H1 (cell line): ENCODE results near the gene DYSF. TPM values are rescaled to one million over a fixed set of nuclear protein-coding genes. Genes with fewer than 3 reads are reported as not detected.

Source experiments
- CTCF ChIA-PET: fragments of 300-600 bp; sonication (Branson Sonifier 250); formaldehyde crosslinking; loops from one replicate; lab custom pipeline; 2021; ENCODE audit not compliant: partially characterized antibody; lab: Charles Lee
- POLR2A ChIA-PET: fragments of 300-600 bp; sonication (Branson Sonifier 250); formaldehyde crosslinking; loops from one replicate; lab custom pipeline; 2021; ENCODE audit warnings: inconsistent platforms; ENCODE audit not compliant: partially characterized antibody; lab: Charles Lee
- DNase-seq, 2 experiments: peaks; one replicate each; pipeline versions ENCODE4 v3.0.0 to v3.0.0-alpha.2; 2010 to 2022; ENCODE audit warnings: low spot score in 2 of 2, low read depth in 1 of 2, mixed read lengths in 1 of 2
- FAIRE-seq: peaks from 2 replicates; lab custom pipeline; 2011; peaks lifted over from hg19 to GRCh38; lab: Jason Lieb, UNC
- H2AFZ ChIP-seq: 2 replicates; pipeline ENCODE4 v1.8.1; 2012; ENCODE audit warnings: low read length, inconsistent platforms
- H2AK5ac ChIP-seq: 2 replicates; pipeline ENCODE4 v1.6.1; 2013; ENCODE audit warnings: low read depth, low read length
- H2BK120ac ChIP-seq: replicated peaks from 2 replicates; pipeline ENCODE3; 2013; ENCODE audit warnings: low read depth, low read length, inconsistent platforms
- H2BK12ac ChIP-seq: 2 replicates; pipeline ENCODE4 v1.6.1; 2013; ENCODE audit warnings: low read depth, low read length
- H2BK15ac ChIP-seq: 2 replicates; pipeline ENCODE4 v1.6.1; 2013; ENCODE audit warnings: low read length
- H2BK20ac ChIP-seq: 2 replicates; pipeline ENCODE4 v1.6.1; 2013; ENCODE audit warnings: low read length
- H2BK5ac ChIP-seq: 2 replicates; pipeline ENCODE4 v1.6.1; 2013; ENCODE audit warnings: low read depth, low read length
- H3K14ac ChIP-seq: 2 replicates; pipeline ENCODE4 v1.6.1; 2013; ENCODE audit warnings: inconsistent platforms; ENCODE audit not compliant: insufficient read length
- H3K18ac ChIP-seq: 2 replicates; pipeline ENCODE4 v1.6.1; 2013; ENCODE audit warnings: low read length; ENCODE audit errors: extremely low read depth
- H3K23ac ChIP-seq: 2 replicates; pipeline ENCODE4 v1.6.1; 2013; ENCODE audit warnings: inconsistent platforms; ENCODE audit not compliant: insufficient read length
- H3K23me2 ChIP-seq: 2 replicates; pipeline ENCODE4 v1.6.1; 2013; ENCODE audit warnings: low read depth, low read length
- H3K27ac ChIP-seq: 2 replicates; pipeline ENCODE4 v1.6.1; 2011; ENCODE audit warnings: low read depth, low read length, inconsistent platforms
- H3K27me3 ChIP-seq, 4 experiments: replicated peaks in 1 of 4; 1 replicate in 1 of 4; 2 replicates in 3 of 4; pipeline versions ENCODE4 v1.6.1 to v1.8.1; 2011 to 2013; ENCODE audit warnings: low read length in 3 of 4, mild to moderate bottlenecking in 3 of 4, inconsistent platforms in 2 of 4, mixed read lengths in 2 of 4, moderate library complexity in 1 of 4; ENCODE audit not compliant: control insufficient read depth in 3 of 4, insufficient read depth in 3 of 4; ENCODE audit errors: extremely low read depth in 1 of 4
- H3K36me3 ChIP-seq, 4 experiments: 2 replicates each; pipeline versions ENCODE4 v1.6.1 to v1.8.1; 2011 to 2013; ENCODE audit warnings: mild to moderate bottlenecking in 4 of 4, low read length in 3 of 4, moderate library complexity in 2 of 4, control low read depth in 1 of 4, inconsistent platforms in 1 of 4; ENCODE audit not compliant: insufficient read depth in 4 of 4, control insufficient read depth in 2 of 4
- H3K4ac ChIP-seq: replicated peaks from 2 replicates; pipeline ENCODE3; 2013; ENCODE audit warnings: low read length, low read depth, mixed read lengths, inconsistent platforms; ENCODE audit not compliant: insufficient read length
- H3K4me1 ChIP-seq, 4 experiments: replicated peaks in 1 of 4; 1 replicate in 1 of 4; 2 replicates in 3 of 4; pipeline versions ENCODE4 v1.6.1 to v1.8.1; 2011 to 2013; ENCODE audit warnings: low read length in 3 of 4, inconsistent platforms in 2 of 4, mixed read lengths in 1 of 4; ENCODE audit not compliant: insufficient read depth in 4 of 4, control insufficient read depth in 3 of 4
- H3K4me2 ChIP-seq, 2 experiments: 2 replicates each; pipeline versions ENCODE4 v1.6.1 to v1.8.1; 2011 to 2013; ENCODE audit warnings: low read depth in 2 of 2, low read length in 2 of 2, control low read depth in 1 of 2, inconsistent platforms in 1 of 2, mild to moderate bottlenecking in 1 of 2; ENCODE audit not compliant: insufficient read depth in 1 of 2
- H3K4me3 ChIP-seq, 4 experiments: fragments of 200-600, 300-600 bp in 1 of 4; sonication (generic), shearing (Covaris generic), sonication (Bioruptor Twin) in 1 of 4; 2 replicates each; pipeline versions ENCODE4 v1.5.1 to v1.8.1; 2011 to 2016; ENCODE audit warnings: low read length in 4 of 4, low read depth in 3 of 4, control low read depth in 2 of 4, inconsistent platforms in 2 of 4, mild to moderate bottlenecking in 2 of 4, mixed read lengths in 1 of 4, moderate library complexity in 1 of 4; ENCODE audit not compliant: insufficient read depth in 2 of 4; ENCODE audit errors: extremely low read depth in 1 of 4
- H3K56ac ChIP-seq: replicated peaks from 2 replicates; pipeline ENCODE3; 2013; ENCODE audit warnings: low read depth, mild to moderate bottlenecking, mixed read lengths, low read length, inconsistent platforms; ENCODE audit not compliant: insufficient read length
- H3K79me1 ChIP-seq: 2 replicates; pipeline ENCODE4 v1.6.1; 2013; ENCODE audit warnings: low read depth, low read length, control low read depth
- H3K79me2 ChIP-seq, 2 experiments: 2 replicates each; pipeline versions ENCODE4 v1.6.1 to v1.8.1; 2012 to 2013; ENCODE audit warnings: low read length in 2 of 2, mild to moderate bottlenecking in 2 of 2, inconsistent platforms in 1 of 2; ENCODE audit not compliant: insufficient read depth in 2 of 2, control insufficient read depth in 1 of 2
- H3K9ac ChIP-seq, 4 experiments: replicated peaks in 1 of 4; 1 replicate in 1 of 4; 2 replicates in 3 of 4; pipeline versions ENCODE4 v1.6.1 to v1.8.1; 2011 to 2013; ENCODE audit warnings: low read depth in 3 of 4, low read length in 3 of 4, control low read depth in 2 of 4, mild to moderate bottlenecking in 2 of 4, moderate library complexity in 2 of 4, inconsistent platforms in 1 of 4; ENCODE audit errors: extremely low read depth in 1 of 4
- H3K9me3 ChIP-seq, 2 experiments: 2 replicates each; pipeline versions ENCODE4 v1.6.1 to v1.8.1; 2012 to 2013; ENCODE audit warnings: mild to moderate bottlenecking in 2 of 2, moderate library complexity in 2 of 2, control low read depth in 1 of 2, inconsistent platforms in 1 of 2, low read depth in 1 of 2, low read length in 1 of 2, mixed read lengths in 1 of 2; ENCODE audit not compliant: insufficient read depth in 2 of 2
- H4K20me1 ChIP-seq, 2 experiments: replicated peaks in 1 of 2; 2 replicates each; pipeline versions ENCODE3 to v1.8.1; 2011 to 2013; ENCODE audit warnings: inconsistent platforms in 2 of 2, low read length in 2 of 2, mild to moderate bottlenecking in 1 of 2; ENCODE audit not compliant: insufficient read depth in 2 of 2, control insufficient read depth in 1 of 2
- H4K5ac ChIP-seq: 2 replicates; pipeline ENCODE4 v1.6.1; 2013; ENCODE audit warnings: low read length, low read depth, mixed read lengths, inconsistent platforms; ENCODE audit not compliant: insufficient read length
- H4K8ac ChIP-seq: 2 replicates; pipeline ENCODE4 v1.8.0; 2013; ENCODE audit warnings: mild to moderate bottlenecking, moderate library complexity, low read length, inconsistent platforms; ENCODE audit not compliant: insufficient read depth; ENCODE audit errors: extremely low read depth
- H4K91ac ChIP-seq: replicated peaks from 2 replicates; pipeline ENCODE3; 2013; ENCODE audit warnings: low read length, mixed read lengths, inconsistent platforms; ENCODE audit not compliant: insufficient read length
- ASH2L ChIP-seq: fragments of 200-600, 300-600 bp; sonication (generic); IDR thresholded peaks from one replicate; pipeline ENCODE4 v1.7.1; 2017; ENCODE audit warnings: low read length
- BACH1 ChIP-seq: IDR thresholded peaks from 2 replicates; pipeline ENCODE4 v1.6.1; 2012; ENCODE audit warnings: low read length, improper control_type of control experiment
- BCL11A ChIP-seq, 2 experiments: IDR thresholded peaks; one replicate each; pipeline ENCODE4 v1.6.1; 2011; ENCODE audit warnings: low read depth in 2 of 2, low read length in 2 of 2, mild to moderate bottlenecking in 2 of 2
- E2F6 ChIP-seq: IDR thresholded peaks from 2 replicates; pipeline ENCODE4 v1.6.1; 2012; ENCODE audit warnings: inconsistent platforms
- HDAC2 ChIP-seq, 2 experiments: fragments of 300-600 bp in 1 of 2; sonication (generic) in 1 of 2; IDR thresholded peaks; 2 replicates each; pipeline ENCODE4 v1.6.1; 2011 to 2012; ENCODE audit warnings: low read depth in 2 of 2, low read length in 2 of 2, mild to moderate bottlenecking in 2 of 2, moderate library complexity in 2 of 2, borderline replicate concordance in 1 of 2, inconsistent platforms in 1 of 2
- PHF8 ChIP-seq: fragments of 200-600 bp; sonication (generic); conservative IDR thresholded peaks from 2 replicates; pipeline ENCODE4 v1.7.1; 2012; ENCODE audit warnings: low read depth, mild to moderate bottlenecking, inconsistent platforms, low read length, moderate library complexity
- POLR2A ChIP-seq, 2 experiments: IDR thresholded peaks; 1 replicate in 1 of 2; 2 replicates in 1 of 2; pipeline ENCODE4 v1.6.1; 2011; ENCODE audit warnings: low read depth in 2 of 2, low read length in 2 of 2, mild to moderate bottlenecking in 2 of 2; ENCODE audit errors: control extremely low read depth in 1 of 2
- POLR2AphosphoS5 ChIP-seq: IDR thresholded peaks from 2 replicates; pipeline ENCODE4 v1.6.1; 2011; ENCODE audit warnings: low read depth, low read length
- RBBP5 ChIP-seq: IDR thresholded peaks from 2 replicates; pipeline ENCODE4 v1.7.1; 2012; ENCODE audit warnings: low read depth, mild to moderate bottlenecking, inconsistent platforms, low read length, moderate library complexity, borderline replicate concordance
- SP1 ChIP-seq: IDR thresholded peaks from 2 replicates; pipeline ENCODE4 v1.6.1; 2011; ENCODE audit warnings: low read depth, low read length
- SRF ChIP-seq: IDR thresholded peaks from 2 replicates; pipeline ENCODE4 v1.6.1; 2011; ENCODE audit warnings: mild to moderate bottlenecking, low read depth, low read length, moderate library complexity
- WGBS, 2 experiments: shearing (Covaris generic) in 1 of 2; methylation state at CpG; one replicate each; pipeline versions ENCODE4 v1.1.6 to v1.1.7; 2013 to 2015; ENCODE audit warnings: low lambda C conversion rate in 2 of 2, mixed read lengths in 2 of 2, inconsistent platforms in 1 of 2, low coverage in 1 of 2, missing lambda C conversion rate in 1 of 2; ENCODE audit not compliant: insufficient replicate concordance in 2 of 2, insufficient coverage in 1 of 2, insufficient read length in 1 of 2; ENCODE audit errors: extremely low coverage in 1 of 2, missing lambda C conversion rate in 1 of 2; 5-methylcytosine and 5-hydroxymethylcytosine counted together
- polyA plus RNA-seq, 7 experiments: library from polyadenylated mRNA; depleted of rRNA in 3 of 7; stranded (reverse) in 5 of 7; unstranded in 2 of 7; fragments of >200 nt in 5 of 7; fragments of 200-250 nt in 2 of 7; gene quantifications; 1 replicate in 5 of 7; 2 replicates in 1 of 7; 4 replicates in 1 of 7; pipeline versions ENCODE4 v1.2.1 to v1.2.3, GENCODE V29; 2011 to 2013; ENCODE audit warnings: missing spikeins in 2 of 7, mixed read lengths in 2 of 7
- total RNA-seq: library from RNA; stranded (reverse); fragmentation: NEBNext Ultra II Directional; extraction: Animal tissue kit (Norgen Biotek cat#: 25700); gene quantifications from 2 replicates; pipeline ENCODE4 v1.2.1, GENCODE V29; 2021

DYSF gene
- total and polyA plus RNA-seq, 2 of the 8 experiments (the other 6 are each of a cell fraction or from before 2014, with no cell fraction given), result 5.8 to 7.1 TPM

GRCh38 chr2:71428472-71429383 is 24.6 kb upstream of the DYSF start:
- Histone ChIP-seq H2BK15ac (no peak overlapping the region), H3K27ac (no peak overlapping the region), H2BK12ac (no peak overlapping the region), H4K20me1 (peaks cover 0 to 2% of the 10 kb centered on the region in 2 experiments), H3K27me3 (no peaks in the 10 kb centered on the region), H4K8ac (no peak overlapping the region), H3K36me3 (peaks cover 14 to 91% (median 53%) of the 10 kb centered on the region in 4 experiments), H3K79me2 (no peaks in the 10 kb centered on the region), H2BK20ac (no peak overlapping the region), H3K18ac (no peak overlapping the region), H3K9me3 (no peaks in the 10 kb centered on the region), H4K5ac (no peak overlapping the region), H3K4me1 (no peaks in the 10 kb centered on the region), H3K4me2 (no peak overlapping the region), H3K56ac (no peak overlapping the region), H2BK5ac (no peak overlapping the region), H2BK120ac (no peak overlapping the region), H3K23me2 (no peaks in the 10 kb centered on the region), H3K9ac (no peak overlapping the region), H3K4ac (no peak overlapping the region), H3K23ac (no peak overlapping the region), H4K91ac (no peak overlapping the region), H3K79me1 (no peaks in the 10 kb centered on the region), H2AK5ac (no peak overlapping the region), H3K14ac (no peak overlapping the region), H3K4me3 (no peak overlapping the region), H2AFZ (no peak overlapping the region)
- FAIRE-seq (no peak), DNase-seq (no peak)
- WGBS, 2 experiments, result 90% methylated on average over 3 of the region's 3 CpGs; no CpG with 5 or more reads in 1 of the 2 experiments
- TF ChIP-seq PHF8 (no peak), HDAC2 (IDR thresholded peaks at IDR 0.05; ENCODE audit: borderline replicate concordance in 1 of 2, low read depth in 2 of 2, low read length in 2 of 2) (no peak), SP1 (no peak), POLR2AphosphoS5 (no peak), SRF (no peak), RBBP5 (no peak), BCL11A (IDR thresholded peaks at IDR 0.05; ENCODE audit: low read depth in 2 of 2, low read length in 2 of 2) (no peak), E2F6 (no peak), BACH1 (no peak), POLR2A (IDR thresholded peaks at IDR 0.05; ENCODE audit: control extremely low read depth in 1 of 2, low read depth in 2 of 2, low read length in 2 of 2) (no peak), ASH2L (no peak)
- CTCF ChIA-PET, result no interaction called here
- POLR2A ChIA-PET, result interaction anchor here (1.6 kb wide), 1 partner anchor 11 kb away, joined by 5 read pairs; no protein-coding TSS in a partner anchor
